Gastrocnemius medialis (tissue), 4 donors: Measurements from ENCODE around the gene ATPAF2. TPM values are rescaled to one million over a fixed set of nuclear protein-coding genes. Genes with fewer than 3 reads are reported as not detected.
A peak's percentile ranks its signal among the peaks of the same experiment; 100 is the strongest.

Experiments used
- ATAC-seq, 2 donors: fragments of 150-250 bp; one replicate each; pipeline ENCODE4 v1.9.1; 2016
- DNase-seq, 2 donors: peaks; one replicate each; pipeline ENCODE4 v3.0.0-alpha.2; 2019
- H3K27ac ChIP-seq, 4 donors: fragments of 200-600 bp; sonication (generic); 1 replicate in 1 of 4; 2 replicates in 3 of 4; pipeline ENCODE4 v1.5.1; 2016 to 2018; ENCODE audit warnings: mild to moderate bottlenecking in 2 of 4, moderate library complexity in 1 of 4
- H3K27me3 ChIP-seq, 3 donors: fragments of 200-600 bp; sonication (generic) in 2 of 3; 1 replicate in 1 of 3; 2 replicates in 2 of 3; pipeline versions ENCODE4 v1.5.1 to v1.6.0; 2016 to 2019; ENCODE audit warnings: mild to moderate bottlenecking in 1 of 3, moderate library complexity in 1 of 3
- H3K36me3 ChIP-seq, 2 donors: fragments of 200-600 bp; sonication (generic) in 1 of 2; one replicate each; pipeline ENCODE4 v1.5.1; 2017 to 2018
- H3K4me1 ChIP-seq, 2 donors: fragments of 200-600 bp; sonication (generic) in 1 of 2; one replicate each; pipeline ENCODE4 v1.5.1; 2016 to 2017; ENCODE audit warnings: mild to moderate bottlenecking in 2 of 2
- H3K4me3 ChIP-seq, 4 donors: fragments of 200-600 bp; sonication (generic) in 3 of 4; 1 replicate in 1 of 4; 2 replicates in 3 of 4; pipeline ENCODE4 v1.5.1; 2016 to 2019; ENCODE audit warnings: mild to moderate bottlenecking in 2 of 4
- H3K9me3 ChIP-seq, 3 donors: fragments of 200-600 bp; sonication (generic) in 2 of 3; 1 replicate in 1 of 3; 2 replicates in 2 of 3; pipeline ENCODE4 v1.5.1; 2016 to 2019
- POLR2A ChIP-seq, 2 donors: fragments of 450-650 bp; IDR thresholded peaks; one replicate each; pipeline ENCODE4 v1.6.1; 2017; ENCODE audit warnings: antibody characterized with exemption in 2 of 2, mild to moderate bottlenecking in 2 of 2, moderate library complexity in 2 of 2
- in situ Hi-C, 4 donors: fragments of 200-750 bp; cut with MboI; loops; one replicate each; pipeline versions ENCODE4 v1.15.0 to v1.8.0; 2017; ENCODE audit warnings: low sequenced_read_pairs in 4 of 4
- intact Hi-C: fragments of 100-400 bp; cut with DNase I; formaldehyde crosslinking; loops from one replicate; pipeline ENCODE4 v1.15.1; 2023; ENCODE audit warnings: low total_unique reads
- total RNA-seq, 4 donors: library from RNA; depleted of rRNA; stranded (reverse); fragments of >200 nt; gene quantifications; one replicate each; pipeline versions ENCODE4 v1.1.0 to v1.2.3, GENCODE V29; 2016
- TF ChIP-seq, protein P1 (sequence below), 5 experiments: fragments of 450-650 bp in 3 of 5; fragments of 200-600 bp in 2 of 5; sonication (generic) in 2 of 5; IDR thresholded peaks in 4 of 5; conservative IDR thresholded peaks in 1 of 5; 1 replicate in 4 of 5; 2 replicates in 1 of 5; pipeline ENCODE4 v1.5.1; 2016 to 2019; ENCODE audit warnings: antibody characterized with exemption in 5 of 5, mild to moderate bottlenecking in 3 of 5, moderate library complexity in 3 of 5

ATPAF2 gene
- total RNA-seq, 4 donors from 2014 or later, result 12.6 to 19.9 (median 16.2) TPM

DNA sequence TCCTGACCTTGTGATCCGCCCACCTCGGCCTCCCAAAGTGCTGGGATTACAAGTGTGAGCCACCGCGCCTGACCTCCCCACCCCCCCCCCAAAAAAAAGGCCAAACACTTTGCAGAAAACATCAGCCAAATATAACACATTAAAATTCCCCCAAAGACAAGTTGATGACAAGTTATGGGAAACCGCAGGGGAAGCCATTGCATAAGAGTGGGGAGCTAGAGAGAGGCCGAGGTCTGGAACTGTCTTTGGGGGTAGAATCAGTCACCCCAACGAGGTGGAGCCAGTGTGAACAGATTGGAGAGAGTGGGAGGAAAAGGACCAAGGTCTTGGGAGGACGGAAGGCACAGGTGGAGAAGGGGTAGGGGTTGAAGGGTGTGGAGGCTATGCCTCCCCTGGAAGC lies 63.5 kb downstream of the ATPAF2 start:
- Histone ChIP-seq H3K4me3 (no peak overlapping the region), H3K27ac (no peak overlapping the region), H3K9me3 (no peaks in the 10 kb centered on the region), H3K27me3 (no peaks in the 10 kb centered on the region), H3K36me3 (no peaks in the 10 kb centered on the region), H3K4me1 (peaks cover 17 to 22% of the 10 kb centered on the region in 2 donors)
- TF ChIP-seq, protein P1, sequence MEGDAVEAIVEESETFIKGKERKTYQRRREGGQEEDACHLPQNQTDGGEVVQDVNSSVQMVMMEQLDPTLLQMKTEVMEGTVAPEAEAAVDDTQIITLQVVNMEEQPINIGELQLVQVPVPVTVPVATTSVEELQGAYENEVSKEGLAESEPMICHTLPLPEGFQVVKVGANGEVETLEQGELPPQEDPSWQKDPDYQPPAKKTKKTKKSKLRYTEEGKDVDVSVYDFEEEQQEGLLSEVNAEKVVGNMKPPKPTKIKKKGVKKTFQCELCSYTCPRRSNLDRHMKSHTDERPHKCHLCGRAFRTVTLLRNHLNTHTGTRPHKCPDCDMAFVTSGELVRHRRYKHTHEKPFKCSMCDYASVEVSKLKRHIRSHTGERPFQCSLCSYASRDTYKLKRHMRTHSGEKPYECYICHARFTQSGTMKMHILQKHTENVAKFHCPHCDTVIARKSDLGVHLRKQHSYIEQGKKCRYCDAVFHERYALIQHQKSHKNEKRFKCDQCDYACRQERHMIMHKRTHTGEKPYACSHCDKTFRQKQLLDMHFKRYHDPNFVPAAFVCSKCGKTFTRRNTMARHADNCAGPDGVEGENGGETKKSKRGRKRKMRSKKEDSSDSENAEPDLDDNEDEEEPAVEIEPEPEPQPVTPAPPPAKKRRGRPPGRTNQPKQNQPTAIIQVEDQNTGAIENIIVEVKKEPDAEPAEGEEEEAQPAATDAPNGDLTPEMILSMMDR (IDR thresholded peaks at IDR 0.05 in 4 of 5, conservative IDR thresholded peaks at IDR 0.05 in 1 of 5), result no peak
- TF ChIP-seq POLR2A (IDR thresholded peaks at IDR 0.05), result no peak
- no peak for ATAC-seq
- in situ Hi-C loops, result loop anchor here in 2 of 4 donors (10.0 kb wide), 2 partner anchors 59 to 101 kb away; partner anchors contain the start of genes ATPAF2 (in 1 of the 2) and GID4 (in 1 of the 2)
- intact Hi-C loops, result loop anchor here (10.0 kb wide), 1 partner anchor 339 kb away; the partner anchor contains the start of genes SMCR8 and TOP3A
- DNase-seq, result no peak

DNA sequence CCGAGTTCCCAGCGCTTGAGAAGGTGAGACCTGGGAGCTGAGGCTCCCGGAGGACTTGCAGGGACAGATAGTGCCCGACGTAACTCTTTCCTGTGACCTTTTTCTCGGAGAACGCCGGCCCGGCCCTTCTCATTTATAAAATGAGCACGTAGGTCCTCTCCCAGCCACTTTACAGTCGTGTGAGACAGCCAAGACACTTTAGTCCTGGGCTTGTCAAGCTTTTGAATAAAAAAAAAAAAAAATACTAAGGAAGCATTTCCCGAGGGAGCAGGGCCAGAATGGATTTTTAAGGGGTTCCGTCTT lies 66.1 kb downstream of the ATPAF2 start:
- H3K27ac ChIP-seq, result peak overlapping the region in 3 of 4 donors; percentile 53 to 72 (median 62)
- no peaks in the 10 kb centered on the region for H3K9me3 ChIP-seq
- DNase-seq (no peak), ATAC-seq (no peak)
- H3K36me3 ChIP-seq, result no peaks in the 10 kb centered on the region
- no peaks in the 10 kb centered on the region for H3K27me3 ChIP-seq
- H3K4me3 ChIP-seq, result peak overlapping the region; percentile 60 to 77 (median 70)
- peaks cover 20 to 27% of the 10 kb centered on the region in 2 donors for H3K4me1 ChIP-seq
- intact Hi-C loops, result loop anchor here (1.0 to 10.0 kb wide), 4 partner anchors 50 to 342 kb away; partner anchors contain the start of genes ALKBH5, ATPAF2, GID4 and SMCR8
- TF ChIP-seq, protein P1 (IDR thresholded peaks at IDR 0.05 in 4 of 5, conservative IDR thresholded peaks at IDR 0.05 in 1 of 5), result no peak
- TF ChIP-seq POLR2A (IDR thresholded peaks at IDR 0.05), result no peak
- in situ Hi-C loops, result loop anchor here in 2 of 4 donors (10.0 kb wide), 2 partner anchors 62 to 98 kb away; partner anchors contain the start of genes ATPAF2 (in 1 of the 2) and GID4 (in 1 of the 2)

DNA sequence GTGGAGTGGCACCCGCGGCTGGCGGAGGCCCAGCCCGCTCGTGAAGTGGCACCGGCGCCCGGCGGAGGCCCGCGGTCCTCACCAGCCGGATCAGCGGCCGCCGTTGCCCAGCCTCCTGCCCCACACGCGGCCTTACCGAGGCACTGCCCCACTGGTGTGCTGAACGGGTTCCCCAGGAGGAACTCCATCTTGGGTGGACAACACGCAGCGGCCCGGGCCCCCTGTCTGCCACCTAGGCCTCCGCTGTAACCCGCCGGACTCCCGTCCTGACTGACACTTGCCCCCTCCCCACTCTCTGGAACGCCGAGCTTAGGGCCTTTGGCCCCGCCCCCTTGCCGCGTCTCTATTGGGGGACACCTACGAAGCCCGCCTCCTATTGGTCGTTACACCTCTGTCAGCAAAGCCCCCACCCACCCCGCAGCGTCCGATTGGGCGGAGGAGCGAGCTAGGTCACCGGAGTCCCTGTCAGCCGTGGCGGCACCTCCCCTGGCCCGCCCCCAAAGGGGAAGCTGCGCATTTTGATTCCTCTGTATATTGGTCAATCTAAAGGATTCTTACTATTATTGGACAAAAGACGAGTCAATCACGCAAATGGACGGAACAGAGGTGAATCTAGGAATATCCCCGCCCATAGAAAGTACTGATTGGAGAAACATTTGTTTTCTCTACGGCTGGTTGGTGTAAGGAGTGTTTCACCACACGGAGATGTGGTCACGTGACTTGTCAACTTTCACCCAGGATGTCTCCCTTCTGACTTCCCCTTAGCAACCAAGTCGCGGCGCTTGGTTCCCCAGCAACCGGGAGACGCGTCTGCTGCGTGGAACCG lies 66.6 kb downstream of the ATPAF2 start, which contains the start of the genes DRC3 and TOM1L2:
Gene DRC3 (plus strand): TSS at position 737 of the 826 bp plus-strand sequence. CDS start 4,737 bp downstream, outside the sequence.
Gene TOM1L2 (minus strand): TSS at position 275 of the 826 bp plus-strand sequence. CDS start 87 bp downstream, at position 188.
- intact Hi-C loops, result loop anchor here (1.0 to 10.0 kb wide), 4 partner anchors 50 to 342 kb away; partner anchors contain the start of genes ALKBH5, ATPAF2, GID4 and SMCR8
- Histone ChIP-seq H3K9me3 (no peaks in the 10 kb centered on the region), H3K36me3 (no peaks in the 10 kb centered on the region), H3K4me3 (peak within 1 kb of the TSS; percentile 76 to 95 (median 90)), H3K27ac (peak within 1 kb of the TSS; percentile 87 to 97 (median 97)), H3K4me1 (peaks cover 23 to 27% of the 10 kb centered on the region in 2 donors), H3K27me3 (no peaks in the 10 kb centered on the region)
- in situ Hi-C loops, result loop anchor here in 2 of 4 donors (10.0 kb wide), 2 partner anchors 62 to 98 kb away; partner anchors contain the start of genes ATPAF2 (in 1 of the 2) and GID4 (in 1 of the 2)
- TF ChIP-seq POLR2A (IDR thresholded peaks at IDR 0.05), result peak; percentile 96 to 98
- TF ChIP-seq, protein P1 (IDR thresholded peaks at IDR 0.05 in 4 of 5, conservative IDR thresholded peaks at IDR 0.05 in 1 of 5), result peak; percentile 10 to 57 (median 25)
- peak; percentile 98 for ATAC-seq
- DNase-seq, result peak; percentile 100

DNA sequence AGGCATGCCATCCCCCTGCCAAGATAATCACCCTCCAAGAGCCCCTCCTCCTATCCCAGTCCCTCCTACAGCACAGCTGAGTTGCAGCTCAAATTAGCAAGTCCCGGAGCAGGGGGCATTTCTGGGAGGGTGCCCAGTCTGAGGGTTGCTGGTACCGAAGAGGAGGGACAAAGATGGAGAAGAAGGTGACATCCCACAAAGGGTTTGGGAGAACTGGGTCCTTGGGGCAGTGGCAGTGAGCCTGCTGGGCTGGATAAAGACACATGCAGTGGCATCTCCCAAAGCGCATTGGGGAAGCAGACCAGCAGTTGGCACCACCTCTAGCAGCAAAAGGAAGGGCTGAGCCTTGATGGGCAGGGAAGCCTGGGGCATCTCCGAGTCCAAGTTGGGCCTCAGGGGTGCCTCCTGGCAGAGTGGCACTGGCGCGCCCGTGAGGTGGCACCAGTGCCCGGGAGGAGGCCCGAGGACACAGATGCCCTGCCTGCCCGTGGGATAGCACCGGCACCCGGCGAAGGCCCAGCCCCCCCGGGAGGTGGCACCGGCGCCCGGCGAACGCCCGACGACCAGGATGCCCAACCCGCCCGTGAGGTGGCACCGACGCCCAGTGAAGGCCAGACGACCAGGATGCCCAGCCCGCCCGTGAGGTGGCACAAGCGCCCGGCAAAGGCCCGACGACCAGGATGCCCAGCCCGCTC lies 67.4 kb downstream of the ATPAF2 start:
- DNase-seq (peak; percentile 14 to 41), ATAC-seq (peak; percentile 6 to 9)
- H3K4me1 ChIP-seq, result peaks cover 27 to 30% of the 10 kb centered on the region in 2 donors
- peak overlapping the region; percentile 76 to 95 (median 90) for H3K4me3 ChIP-seq
- intact Hi-C loops, result loop anchor here (1.0 to 10.0 kb wide), 4 partner anchors 49 to 343 kb away; partner anchors contain the start of genes ALKBH5, ATPAF2, GID4 and SMCR8
- no peak for TF ChIP-seq POLR2A (IDR thresholded peaks at IDR 0.05)
- TF ChIP-seq, protein P1 (IDR thresholded peaks at IDR 0.05 in 4 of 5, conservative IDR thresholded peaks at IDR 0.05 in 1 of 5), result no peak
- in situ Hi-C loops, result loop anchor here in 2 of 4 donors (10.0 kb wide), 2 partner anchors 63 to 97 kb away; partner anchors contain the start of genes ATPAF2 (in 1 of the 2) and GID4 (in 1 of the 2)
- peak overlapping the region; percentile 87 to 97 (median 97) for H3K27ac ChIP-seq
- H3K27me3 ChIP-seq, result no peaks in the 10 kb centered on the region
- H3K9me3 ChIP-seq, result no peaks in the 10 kb centered on the region
- H3K36me3 ChIP-seq, result no peaks in the 10 kb centered on the region
